A549 treated with AZD2906 at 1 μM for 4 hours (cell line): ENCODE data around the gene MEPE. TPM values are rescaled to one million over a fixed set of nuclear protein-coding genes. Genes with fewer than 3 reads are reported as not detected.

ENCODE experiments used
- total RNA-seq: library from RNA; stranded (reverse); fragments of 200-300 nt; extraction: Qiagen RNA extraction; gene quantifications from 5 replicates; pipeline ENCODE4 v1.2.3, GENCODE V29; 2022

The MEPE gene, protein sequence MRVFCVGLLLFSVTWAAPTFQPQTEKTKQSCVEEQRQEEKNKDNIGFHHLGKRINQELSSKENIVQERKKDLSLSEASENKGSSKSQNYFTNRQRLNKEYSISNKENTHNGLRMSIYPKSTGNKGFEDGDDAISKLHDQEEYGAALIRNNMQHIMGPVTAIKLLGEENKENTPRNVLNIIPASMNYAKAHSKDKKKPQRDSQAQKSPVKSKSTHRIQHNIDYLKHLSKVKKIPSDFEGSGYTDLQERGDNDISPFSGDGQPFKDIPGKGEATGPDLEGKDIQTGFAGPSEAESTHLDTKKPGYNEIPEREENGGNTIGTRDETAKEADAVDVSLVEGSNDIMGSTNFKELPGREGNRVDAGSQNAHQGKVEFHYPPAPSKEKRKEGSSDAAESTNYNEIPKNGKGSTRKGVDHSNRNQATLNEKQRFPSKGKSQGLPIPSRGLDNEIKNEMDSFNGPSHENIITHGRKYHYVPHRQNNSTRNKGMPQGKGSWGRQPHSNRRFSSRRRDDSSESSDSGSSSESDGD
- not detected in 5 replicates for total RNA-seq

DNA sequence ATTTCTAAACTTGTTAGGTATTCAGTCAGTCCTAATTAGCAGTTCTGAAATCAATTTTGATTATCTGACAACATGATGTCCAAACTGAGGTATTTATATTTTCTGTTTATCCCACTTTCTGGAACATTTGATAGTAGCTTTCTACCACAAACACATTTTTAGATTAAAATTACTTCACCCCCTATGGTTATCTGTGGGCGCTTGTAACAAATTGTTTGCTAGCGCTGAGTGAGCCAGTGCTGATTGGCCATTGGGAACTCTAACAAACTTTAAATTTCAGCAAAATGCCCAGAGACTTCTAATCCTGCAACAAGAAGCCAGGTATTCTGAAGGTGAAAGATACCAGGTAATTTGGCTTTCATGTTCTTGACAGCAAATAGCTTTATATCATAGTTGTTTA, at the start of gene MEPE:
MEPE (plus strand) TSS at position 301 of the 400 bp plus-strand sequence. CDS start 1,746 bp downstream, outside the sequence.

GRCh38 chr4:87799301-87800113, 33.3 kb upstream of the MEPE start, which contains the start of gene IBSP:
Gene IBSP (plus strand): TSS chr4:87799554. CDS start chr4:87802362, 2,808 bp downstream.

Other genes with a start within 250 kb of the MEPE start
- gene DSPP, start 224.4 kb upstream of the MEPE start, total RNA-seq, result not detected in 5 replicates
- gene DMP1, start 182.7 kb upstream of the MEPE start, total RNA-seq, result 0.05 TPM in 1 of 5 replicates, not detected in the others
- not detected in 5 replicates for gene IBSP, start 33.4 kb upstream of the MEPE start, total RNA-seq
- gene SPP1, start 142.7 kb downstream of the MEPE start, total RNA-seq, result 138 to 201 TPM (median 160 TPM) in 5 replicates
- gene PKD2, start 174.7 kb downstream of the MEPE start, total RNA-seq, result 14.2 to 27.0 TPM (median 18.9 TPM) in 5 replicates